NCI-H146 (cell line): Measurements from ENCODE around the gene EPHA8.

Experiments
- DNase-seq: peaks from one replicate; lab custom pipeline; 2025; lab: John Stamatoyannopoulos, UW

The EPHA8 gene

DNA sequence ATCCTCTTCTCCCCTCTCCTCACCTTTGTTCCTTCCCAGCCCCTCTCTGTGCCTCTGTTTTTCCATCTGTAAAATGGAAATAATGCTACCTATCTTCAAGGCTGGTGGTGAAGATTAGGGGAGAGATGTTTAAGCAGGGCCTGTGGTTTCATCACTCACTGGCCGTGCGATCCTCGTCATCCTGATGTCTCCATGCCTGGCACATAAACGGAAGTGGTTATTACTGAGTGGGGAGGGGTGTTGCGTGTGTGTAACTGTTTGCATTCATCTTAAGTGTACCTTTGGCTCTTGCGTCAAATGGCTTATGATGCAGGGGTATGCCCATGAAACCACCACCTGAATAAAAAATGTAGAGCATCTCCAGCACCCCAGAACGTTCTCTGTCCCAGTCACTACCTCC lies 56.0 kb downstream of the EPHA8 start:
- no peak for DNase-seq

DNA sequence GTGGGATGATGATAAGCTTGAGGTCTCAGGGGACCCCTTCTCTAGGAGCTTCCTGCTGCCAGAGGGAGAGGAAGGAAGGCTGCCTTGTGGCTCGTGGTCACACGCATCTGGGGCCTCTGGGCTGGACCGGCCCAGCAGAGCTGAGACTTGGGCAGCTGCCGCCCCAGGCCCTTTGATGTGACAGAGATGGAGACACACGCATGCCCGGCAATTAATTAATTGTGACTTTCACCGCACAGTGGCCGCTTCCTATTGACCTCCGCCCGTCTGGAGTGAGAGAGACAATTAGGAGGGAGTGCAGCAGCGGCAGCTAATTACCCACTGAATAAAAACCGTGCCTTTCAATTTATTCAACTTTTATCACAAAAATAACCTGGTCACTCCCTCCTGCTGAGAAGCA lies 56.5 kb downstream of the EPHA8 start:
- peak; percentile 55 for DNase-seq

DNA sequence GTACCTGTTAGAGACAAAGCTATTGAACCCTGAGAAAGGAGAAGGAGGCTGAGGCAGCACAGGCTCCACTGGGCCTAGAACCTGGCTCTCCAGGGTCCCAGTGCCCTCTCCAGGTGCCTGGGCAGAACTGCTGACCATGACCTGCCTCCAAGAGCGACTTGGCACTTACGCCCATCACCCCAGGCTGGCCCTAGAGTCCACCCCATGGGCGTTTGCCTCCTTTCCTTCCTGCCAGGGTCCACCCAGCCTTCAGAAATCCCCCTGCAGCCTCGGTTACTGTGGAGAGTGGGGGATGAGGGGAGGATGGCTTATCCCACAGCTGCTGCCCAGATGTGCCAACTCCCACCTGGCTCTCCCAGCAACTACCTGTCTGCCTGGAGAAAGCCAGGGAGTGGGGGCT lies 58.5 kb downstream of the EPHA8 start:
- no peak for DNase-seq

DNA sequence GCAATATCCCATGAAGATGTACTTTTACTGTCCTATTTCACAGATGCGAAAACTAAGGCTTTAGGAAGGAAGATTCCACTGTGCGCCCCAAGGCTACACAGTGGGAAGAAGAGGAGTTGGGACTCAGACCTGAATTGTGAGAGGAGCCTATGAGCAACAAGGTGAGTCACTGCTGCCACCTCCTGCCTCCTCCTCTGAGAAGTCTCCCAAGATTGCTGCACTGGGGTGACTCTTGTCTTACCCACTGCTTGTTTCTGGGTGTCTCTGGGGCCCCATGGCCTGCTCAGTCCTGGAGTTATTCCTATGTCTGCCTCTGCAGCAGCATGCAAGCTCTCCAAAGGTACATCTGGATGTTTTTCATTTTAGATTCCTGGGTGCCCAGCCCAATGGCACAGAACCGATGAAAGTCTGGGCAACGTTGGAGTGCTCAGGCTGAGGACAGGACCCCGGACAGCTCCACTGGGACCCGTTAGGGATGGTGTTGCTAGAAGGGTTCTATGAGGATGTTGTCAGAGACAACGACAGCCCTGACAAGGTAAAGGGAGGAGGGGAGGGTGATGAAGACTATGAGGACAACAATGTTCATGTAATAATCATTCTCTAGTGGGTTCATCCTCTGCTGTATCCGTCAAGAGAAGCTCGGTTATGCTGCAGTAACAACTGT lies 62.1 kb downstream of the EPHA8 start:
- DNase-seq, result no peak

DNA sequence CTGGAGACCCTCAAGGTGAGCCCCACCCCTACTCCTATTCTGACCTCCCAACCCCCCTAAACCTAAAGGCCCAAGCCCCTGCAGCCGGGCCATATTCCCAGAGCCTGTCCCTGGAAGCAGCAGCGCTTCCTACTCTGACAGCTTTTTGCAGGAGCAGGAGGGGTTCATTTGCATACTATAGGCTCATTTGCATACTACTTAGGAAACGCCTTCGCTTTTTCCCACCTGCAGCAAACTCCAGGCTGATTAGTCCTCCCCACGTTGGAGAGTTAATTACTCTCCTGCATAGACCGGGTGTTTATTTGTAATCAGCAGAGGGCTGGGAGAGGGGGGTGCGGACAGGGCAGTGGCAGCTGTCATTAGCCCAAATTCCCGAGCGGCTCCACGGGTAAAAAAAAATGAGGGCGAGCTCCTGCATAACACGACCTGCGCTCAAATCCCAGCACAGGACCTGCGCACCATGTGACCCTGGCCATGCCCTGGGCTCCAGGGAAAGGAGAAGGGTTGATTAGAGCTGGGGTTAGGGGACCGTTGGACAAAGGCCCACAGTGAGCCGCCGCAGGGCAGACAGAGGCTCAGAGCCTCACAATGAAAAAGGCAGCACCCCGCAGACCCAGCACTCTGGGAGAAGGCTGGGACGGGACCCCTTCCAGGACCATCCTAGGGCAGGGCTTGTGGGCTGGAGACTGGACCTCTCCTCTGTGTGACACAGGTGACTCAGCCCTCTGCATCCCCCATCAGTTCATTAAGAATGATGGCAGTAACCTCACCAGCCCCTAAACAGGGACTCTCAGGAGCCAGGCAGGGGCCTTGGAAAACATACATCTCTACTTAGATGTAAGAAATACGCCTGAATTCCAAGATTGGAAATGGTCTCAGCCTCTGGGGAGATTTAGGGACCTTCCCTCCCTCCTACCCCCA lies 63.2 kb downstream of the EPHA8 start:
- DNase-seq, result no peak

DNA sequence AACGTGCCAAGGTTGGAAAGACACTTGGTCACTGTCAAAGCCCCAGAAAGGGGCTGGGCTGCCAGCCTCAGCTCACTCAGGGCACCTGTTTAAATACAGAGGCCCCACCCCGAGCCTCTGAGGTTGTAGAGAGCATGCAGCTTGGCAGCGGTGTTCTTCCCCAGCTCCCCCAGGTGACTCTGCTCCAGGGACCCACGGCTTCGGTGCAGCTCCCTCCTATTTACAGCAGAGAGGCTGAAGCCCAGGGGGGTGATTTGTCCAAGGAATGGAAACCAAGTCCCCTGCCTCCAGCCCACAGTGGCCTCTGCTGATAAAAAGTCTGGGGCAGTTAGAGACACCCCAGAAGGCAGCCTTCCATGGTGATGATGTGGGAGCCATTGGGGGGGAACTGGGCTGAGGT lies 64.0 kb downstream of the EPHA8 start:
- DNase-seq, result peak; percentile 50

DNA sequence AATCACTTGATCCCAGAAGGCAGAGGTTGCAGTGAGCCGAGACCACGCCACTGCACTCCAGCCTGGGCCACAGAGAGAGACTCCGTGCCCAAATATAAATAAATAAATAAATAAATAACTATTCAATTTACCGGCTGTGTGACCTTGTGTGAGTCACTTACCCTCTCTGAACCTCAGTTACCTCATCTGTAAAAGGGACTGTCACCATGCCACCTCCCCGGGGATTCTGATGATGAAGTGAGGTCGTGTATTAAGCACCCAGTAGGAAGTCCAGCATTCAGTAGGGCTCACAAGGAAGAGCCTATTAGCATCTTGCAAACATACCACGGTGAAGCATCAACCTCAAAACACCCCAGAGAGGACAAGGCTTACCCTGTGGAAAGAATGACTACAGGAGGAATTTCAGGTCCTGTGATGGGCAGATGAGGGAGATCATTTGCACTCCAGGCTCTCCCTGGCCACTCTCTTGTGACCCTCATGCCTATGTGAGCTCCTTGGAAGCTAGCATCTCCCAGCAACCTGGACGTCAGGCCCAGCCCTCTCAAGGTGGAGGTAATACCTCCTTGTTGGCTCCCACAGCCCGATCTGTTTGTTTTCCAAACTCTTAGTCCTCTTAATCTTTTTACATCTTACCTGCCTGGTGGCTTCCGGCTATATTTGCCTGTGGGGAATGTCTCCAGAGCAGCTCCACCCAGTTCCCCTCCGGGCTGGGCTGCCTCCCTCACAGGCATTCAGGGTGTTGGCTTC lies 65.6 kb downstream of the EPHA8 start:
- DNase-seq, result no peak

DNA sequence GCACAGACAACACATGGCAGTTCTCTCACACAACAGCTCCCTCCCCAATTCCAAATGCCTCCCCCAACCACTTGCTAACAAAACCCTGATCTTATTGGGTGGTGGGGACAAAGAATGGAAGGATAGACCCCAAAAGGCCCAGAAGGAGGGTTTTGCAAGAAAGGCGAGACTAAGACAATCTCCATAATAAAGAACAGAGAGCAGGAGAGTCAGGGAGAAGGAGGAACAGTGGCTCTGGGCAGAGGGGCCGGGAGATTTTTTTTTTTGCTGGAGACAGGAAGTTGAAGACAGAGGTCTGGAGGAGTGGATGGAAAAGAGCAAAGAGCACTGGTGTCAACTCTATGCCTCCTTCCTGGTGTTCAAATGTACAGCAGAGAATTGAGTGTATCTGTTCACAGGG lies 66.6 kb downstream of the EPHA8 start:
- no peak for DNase-seq

DNA sequence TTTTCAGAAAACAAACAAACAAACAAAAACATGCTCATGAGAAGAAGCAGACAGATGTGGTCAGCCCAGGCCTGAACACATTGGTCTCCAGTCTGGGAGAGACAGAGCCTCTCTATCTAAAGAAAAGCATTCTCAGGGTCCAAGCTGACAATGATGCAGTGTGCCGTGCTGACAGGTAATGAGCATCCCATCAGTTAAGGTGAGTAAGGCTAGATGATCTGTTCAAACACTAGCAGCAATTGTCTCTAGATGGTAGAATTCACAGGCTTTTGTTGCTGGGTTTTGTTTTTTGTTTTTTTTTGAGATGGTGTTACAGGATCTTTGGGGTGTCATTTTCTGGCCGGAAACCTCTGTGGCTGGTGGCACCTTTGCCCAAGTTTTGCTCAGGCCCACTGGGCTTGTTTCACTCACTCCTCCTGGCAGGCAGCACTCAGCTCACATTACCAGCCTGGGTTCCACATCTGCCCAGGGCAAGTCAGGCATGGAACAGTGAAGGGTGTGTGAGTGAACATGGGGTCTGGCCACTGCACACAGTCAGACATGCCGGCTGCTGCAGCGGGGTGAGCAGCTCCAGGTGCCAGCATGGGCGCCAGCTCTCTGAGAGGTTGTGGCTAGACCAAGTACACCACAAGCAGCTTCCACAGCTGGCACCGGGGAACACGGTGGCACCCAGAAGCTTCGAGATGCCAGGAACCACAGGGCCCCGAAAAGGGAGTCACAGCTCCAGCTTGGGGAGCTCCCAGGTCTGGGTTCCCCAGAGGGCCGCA lies 70.6 kb downstream of the EPHA8 start:
- DNase-seq, result no peak

DNA sequence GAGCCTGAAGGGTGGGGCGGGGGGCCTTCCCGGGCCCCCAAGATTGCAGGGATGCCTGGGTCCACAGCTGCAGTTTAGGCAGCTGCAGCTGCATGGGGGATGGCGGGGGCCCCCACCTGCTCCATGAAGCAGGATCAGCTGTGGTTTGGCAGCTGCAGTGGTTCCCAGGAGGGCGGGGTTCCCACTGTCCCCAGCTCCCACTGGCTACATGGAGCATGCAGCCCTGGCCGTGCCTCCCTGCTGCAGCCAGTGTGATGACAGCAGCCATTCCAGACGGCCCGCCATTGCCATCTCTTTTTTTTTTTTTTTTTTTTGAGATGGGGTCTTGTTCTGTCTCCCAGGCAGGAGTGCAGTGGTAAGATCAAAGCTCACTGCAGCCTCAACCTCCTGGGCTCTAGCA lies 72.1 kb downstream of the EPHA8 start:
- no peak for DNase-seq

DNA sequence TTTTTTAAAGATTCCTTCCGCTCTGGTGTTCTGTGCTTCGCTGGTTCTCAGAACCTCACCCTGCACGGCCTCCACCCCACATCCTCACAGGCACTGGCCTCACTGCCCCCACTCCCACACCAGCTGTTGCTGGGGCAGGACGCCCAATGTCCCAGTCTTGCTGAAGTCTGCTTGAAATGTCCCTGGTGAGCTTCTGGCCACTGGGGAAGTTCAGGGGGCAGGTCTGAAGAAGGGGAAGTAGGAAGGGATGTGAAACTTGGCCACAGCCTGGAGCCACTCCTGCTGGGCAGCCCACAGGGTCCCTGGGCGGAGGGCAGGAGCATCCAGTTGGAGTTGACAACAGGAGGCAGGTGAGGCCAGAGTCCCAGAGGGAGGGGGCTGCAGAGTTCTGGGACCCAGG lies 73.1 kb downstream of the EPHA8 start, which contains the start of gene C1QA:
C1QA (plus strand) TSS at position 276 of the 400 bp plus-strand sequence. CDS start 989 bp downstream, outside the sequence.
- no peak for DNase-seq

DNA sequence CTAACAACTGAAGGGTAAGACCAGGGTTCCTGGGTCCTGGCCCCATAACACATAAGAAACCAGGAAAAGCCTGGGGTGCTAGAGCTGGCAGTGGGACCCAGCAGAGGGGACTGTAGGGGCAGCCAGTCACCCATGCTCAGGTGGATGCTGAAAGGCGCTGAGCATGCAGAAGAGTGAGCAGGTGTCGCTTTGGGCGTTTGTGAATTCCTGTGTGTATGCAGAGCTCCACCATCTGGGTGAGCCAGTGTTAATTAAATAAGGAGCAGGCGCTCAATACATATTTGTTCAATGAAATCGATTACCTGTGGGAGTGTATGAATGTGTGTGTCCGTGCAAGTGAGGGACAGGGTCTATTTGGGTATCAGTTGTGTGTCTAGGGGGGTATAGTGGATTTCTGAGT lies 73.6 kb downstream of the EPHA8 start:
- peak; percentile 72 for DNase-seq

DNA sequence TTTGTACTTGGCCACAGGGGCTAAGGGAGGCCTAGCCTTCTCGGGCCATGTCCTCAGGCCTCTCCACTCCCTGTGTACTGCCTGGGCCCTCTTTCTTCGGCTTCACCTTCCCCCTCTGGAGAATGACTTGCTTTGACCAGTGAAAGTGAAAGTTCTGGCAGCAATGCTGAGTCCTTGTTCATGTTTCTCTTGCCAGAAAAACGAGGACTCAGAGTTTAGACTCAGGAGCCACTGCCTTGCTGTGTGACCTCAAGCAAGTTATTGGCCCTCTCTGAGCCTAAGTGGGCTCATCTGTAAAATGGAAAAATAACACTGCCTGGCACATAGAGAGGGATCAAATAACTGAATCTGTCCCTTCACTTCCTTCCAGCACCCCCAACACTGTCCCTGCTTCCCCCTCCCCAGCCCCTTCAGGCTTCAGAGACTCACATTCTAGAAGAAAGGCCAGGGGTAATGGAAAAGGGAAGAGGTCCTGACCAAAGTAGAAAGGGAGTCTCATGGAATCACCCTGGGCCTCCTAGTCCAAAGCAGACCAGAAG lies 74.7 kb downstream of the EPHA8 start:
- DNase-seq, result no peak

DNA sequence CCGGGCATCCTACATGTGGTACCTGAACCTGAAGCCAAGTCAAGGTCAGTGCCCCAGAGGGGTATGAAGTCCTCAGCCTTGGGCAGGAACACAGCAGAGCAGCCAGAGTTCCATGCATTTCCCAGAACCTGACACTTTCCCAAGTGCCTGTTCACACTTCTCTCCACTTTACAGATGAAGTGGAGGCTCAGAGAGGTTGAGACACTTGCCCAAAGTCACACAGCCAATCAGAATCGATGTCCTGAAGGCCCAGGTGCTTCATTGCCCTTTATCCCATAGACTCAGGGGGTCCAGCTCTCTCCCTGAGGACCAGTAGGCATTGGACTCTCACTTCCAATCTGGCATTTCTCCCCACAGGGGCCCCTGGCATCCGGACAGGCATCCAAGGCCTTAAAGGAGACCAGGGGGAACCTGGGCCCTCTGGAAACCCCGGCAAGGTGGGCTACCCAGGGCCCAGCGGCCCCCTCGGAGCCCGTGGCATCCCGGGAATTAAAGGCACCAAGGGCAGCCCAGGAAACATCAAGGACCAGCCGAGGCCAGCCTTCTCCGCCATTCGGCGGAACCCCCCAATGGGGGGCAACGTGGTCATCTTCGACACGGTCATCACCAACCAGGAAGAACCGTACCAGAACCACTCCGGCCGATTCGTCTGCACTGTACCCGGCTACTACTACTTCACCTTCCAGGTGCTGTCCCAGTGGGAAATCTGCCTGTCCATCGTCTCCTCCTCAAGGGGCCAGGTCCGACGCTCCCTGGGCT lies 75.4 kb downstream of the EPHA8 start:
- DNase-seq, result no peak

DNA sequence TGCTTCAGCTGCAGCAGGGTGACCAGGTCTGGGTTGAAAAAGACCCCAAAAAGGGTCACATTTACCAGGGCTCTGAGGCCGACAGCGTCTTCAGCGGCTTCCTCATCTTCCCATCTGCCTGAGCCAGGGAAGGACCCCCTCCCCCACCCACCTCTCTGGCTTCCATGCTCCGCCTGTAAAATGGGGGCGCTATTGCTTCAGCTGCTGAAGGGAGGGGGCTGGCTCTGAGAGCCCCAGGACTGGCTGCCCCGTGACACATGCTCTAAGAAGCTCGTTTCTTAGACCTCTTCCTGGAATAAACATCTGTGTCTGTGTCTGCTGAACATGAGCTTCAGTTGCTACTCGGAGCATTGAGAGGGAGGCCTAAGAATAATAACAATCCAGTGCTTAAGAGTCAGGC lies 76.0 kb downstream of the EPHA8 start:
- no peak for DNase-seq

DNA sequence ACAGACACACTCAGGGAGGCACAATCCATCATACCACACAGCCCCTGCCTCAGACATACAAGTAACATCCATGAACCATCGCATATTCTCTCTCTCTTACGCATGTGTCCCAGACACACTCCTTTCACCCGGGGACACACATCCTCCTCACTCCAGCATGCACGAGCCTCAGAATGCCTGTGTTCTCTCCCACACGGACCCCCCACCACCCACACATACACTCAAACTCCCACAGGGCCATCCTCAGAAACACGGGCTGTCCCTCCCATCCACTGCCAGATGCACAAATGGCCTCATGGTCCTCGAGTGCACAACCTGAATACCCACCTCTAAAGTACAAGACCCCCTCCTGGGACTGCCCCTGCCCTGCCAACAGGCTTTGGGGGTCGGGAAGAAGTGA lies 78.0 kb downstream of the EPHA8 start:
- no peak for DNase-seq

DNA sequence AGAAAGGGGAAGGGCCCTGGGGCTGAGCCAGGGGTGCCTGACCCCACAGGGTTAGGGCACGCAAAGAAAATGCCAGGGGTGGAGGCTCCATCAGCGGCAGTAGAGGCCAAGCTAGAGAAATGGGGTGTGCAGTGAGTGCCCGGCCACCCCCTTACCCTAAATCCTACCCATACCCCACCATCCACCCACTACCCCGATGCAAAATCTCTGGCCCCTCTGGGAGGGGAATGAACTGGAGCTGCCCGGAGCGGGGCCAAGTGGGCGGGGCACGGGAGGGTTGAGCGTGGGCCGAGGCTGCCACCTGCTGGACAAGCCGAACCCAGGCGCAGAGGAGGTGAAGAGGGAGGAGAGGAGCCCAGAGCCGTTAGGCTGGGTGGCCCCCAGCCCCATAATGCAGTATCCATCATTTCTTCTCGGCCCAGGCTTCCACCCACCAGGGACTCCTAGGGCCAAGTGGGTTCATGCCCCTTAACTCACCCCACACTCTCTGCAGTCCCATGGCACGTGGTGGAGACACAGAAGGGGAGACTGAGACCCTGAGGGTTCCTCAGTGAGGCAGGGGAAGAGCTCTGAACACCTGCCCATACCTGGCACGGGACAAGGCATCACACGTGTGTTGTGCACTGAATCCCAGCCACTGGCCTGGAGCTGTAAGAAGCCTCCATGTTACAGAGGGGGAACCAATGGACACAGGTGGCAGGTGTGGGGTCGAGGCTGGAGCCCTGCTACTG lies 78.8 kb downstream of the EPHA8 start:
- peak; percentile 34 for DNase-seq

DNA sequence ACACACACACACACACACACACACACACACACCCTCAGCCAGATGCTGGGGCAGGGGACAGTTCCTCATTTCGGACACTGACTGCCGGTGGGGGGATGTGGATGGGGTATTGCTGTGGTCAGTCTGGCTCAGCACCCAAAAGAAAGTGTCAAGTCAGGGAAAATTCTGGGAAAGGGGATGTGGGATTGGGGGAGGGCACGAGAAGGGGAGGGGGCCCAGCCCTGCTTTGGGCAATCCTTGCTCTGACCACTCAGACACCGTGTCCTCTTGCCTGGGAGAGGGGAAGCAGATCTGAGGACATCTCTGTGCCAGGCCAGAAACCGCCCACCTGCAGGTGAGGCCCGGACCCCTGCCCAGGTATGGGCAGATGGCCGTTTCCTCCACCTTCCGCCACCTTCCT lies 80.1 kb downstream of the EPHA8 start, which contains the start of gene C1QC:
C1QC (plus strand) TSS at position 253 of the 400 bp plus-strand sequence. CDS start 391 bp downstream, outside the sequence.
- no peak for DNase-seq

DNA sequence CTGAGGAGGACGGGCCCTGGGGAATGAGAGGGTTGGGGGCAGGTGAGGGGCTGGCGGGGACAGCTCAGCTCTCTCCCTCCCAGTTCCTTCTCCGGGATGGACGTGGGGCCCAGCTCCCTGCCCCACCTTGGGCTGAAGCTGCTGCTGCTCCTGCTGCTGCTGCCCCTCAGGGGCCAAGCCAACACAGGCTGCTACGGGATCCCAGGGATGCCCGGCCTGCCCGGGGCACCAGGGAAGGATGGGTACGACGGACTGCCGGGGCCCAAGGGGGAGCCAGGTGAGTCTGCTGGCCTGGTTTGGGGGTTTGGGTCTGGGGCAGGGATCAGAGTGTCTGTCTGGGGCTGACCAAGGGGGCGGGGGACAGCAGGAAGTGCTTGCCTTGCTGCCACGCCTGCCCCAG lies 80.6 kb downstream of the EPHA8 start:
- no peak for DNase-seq

DNA sequence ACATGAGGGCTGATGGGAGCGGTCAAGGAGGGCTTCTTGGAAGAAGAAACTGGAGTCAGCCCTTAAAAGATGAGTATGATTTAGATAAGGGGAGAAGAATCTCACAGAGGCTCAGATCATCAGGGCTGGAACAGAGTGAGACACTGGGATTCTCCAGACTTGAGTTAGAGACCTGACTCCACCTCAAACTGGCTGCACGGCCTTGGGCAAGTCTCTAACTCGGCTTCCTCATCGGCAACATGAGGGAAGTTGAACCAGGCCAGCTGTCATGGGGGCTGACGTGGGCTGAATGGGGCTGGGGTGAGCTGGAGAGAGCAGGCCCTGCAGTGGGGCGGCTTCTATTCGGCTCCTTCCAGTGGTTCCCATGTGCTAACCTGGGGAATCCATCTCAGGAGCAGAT lies 82.6 kb downstream of the EPHA8 start:
- DNase-seq, result no peak
